Head of caudate nucleus (tissue), 42 donors: ENCODE measurements around the gene ABI3BP.
A peak's percentile ranks its signal among the peaks of the same experiment; 100 is the strongest.

Experiments used
- DNase-seq, 42 donors: peaks; one replicate each; pipeline versions ENCODE4 v3.0.0 to v3.0.0-alpha.2; 2020 to 2021; ENCODE audit warnings: mixed read lengths in 7 of 42
- intact Hi-C: fragments of 100-400 bp; cut with DNase I; formaldehyde crosslinking; loops from one replicate; pipeline ENCODE4 v1.15.0; 2022

ABI3BP gene

DNA sequence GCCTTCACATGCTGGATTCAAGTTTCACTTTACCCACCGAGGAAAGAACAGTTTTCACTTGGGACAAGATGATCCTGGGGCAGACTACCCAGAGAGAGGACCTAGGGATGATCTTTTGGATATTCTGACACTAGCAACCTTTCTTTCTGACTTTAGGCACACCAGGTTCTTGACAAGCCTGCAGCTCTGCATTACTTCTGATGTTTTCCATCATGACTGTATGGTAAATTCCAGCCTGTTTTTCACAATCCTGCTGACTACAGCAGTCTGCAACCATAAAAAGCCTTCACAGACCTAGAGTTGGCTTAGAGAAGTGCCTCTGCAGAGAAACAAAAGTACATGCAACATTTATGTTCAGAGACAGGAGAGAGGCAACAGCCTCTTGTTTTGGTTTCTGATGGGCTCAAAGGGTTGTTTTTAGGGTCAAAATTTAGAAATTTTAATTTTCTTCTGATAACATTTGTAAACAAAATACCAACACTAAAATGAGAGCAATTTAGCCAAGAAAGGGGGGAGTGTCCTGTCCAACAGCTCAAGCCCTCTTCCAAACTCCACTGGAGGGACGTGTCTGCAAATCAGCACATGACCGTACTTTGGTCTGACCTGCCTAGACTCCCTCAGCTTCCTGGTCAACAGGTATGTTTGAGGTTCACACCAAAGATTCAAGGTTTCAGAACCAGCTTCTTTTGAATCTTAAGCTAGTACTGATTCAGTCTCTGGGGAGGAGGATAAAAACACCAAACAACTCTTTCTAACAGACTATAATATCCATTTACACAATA lies 799 bp downstream of the ABI3BP start:
- intact Hi-C loops: no loop called here
- DNase-seq: no peak

DNA sequence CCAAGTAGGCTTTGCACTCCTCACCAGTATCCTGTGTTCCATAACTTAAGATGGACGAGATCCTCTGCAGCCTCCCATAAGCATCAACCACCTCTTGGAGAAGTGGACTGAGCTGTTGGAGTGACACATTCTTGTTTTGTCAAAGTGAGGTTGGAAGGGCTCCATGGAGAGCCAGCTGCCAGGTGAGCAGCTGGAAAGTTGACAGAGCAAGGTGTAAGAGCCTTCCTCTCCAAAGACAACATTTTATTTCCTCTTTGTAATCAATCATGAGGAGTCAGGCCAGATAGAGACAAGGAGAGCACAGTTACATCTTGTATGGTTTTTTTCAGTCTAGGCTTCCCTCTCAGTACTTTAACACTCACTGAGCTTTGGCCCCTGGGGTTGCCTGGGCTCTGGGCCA lies 5.1 kb downstream of the ABI3BP start:
- no peak for DNase-seq
- intact Hi-C loops: no loop called here

DNA sequence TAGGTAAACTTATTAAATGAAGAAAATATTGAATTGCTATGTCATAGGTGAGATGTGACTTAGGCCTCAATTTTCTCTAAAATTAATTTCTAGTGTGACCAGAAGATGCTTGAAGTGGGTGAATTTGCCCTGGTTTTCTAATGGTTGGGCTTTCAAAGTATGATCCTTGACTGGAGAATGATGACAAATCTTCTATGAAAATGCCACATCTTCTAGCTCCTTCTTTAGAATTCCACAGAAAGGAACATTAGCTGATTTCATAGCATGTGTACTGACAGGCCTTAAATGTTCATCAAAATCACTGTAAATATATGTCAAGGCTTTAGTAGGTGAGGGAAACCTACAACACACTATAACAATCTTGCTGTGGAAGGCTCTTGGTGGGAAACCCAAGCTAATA lies 8.9 kb downstream of the ABI3BP start:
- intact Hi-C loops: no loop called here
- DNase-seq: no peak

DNA sequence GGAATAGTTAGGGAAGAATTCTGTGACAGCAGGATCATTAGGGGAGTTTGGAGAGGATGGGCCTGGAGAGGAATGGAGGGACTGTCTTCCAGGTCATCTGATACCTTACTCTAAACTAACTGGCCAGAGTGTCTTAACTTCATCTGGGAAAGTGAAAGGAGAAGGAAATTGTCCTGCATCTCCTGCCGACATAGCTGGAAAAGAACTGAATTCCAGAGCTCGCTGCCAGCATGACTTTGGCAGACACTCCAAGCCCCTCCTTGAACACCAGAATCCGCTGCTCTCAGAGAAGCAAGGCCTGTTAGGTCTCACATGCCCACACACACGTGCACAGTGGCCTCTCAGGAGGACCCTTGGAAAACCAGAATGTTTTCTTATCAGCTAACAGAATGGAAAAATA lies 10.5 kb downstream of the ABI3BP start:
- intact Hi-C loops: no loop called here
- peak in 23 of 42 donors; percentile 3 to 52 (median 16) for DNase-seq

DNA sequence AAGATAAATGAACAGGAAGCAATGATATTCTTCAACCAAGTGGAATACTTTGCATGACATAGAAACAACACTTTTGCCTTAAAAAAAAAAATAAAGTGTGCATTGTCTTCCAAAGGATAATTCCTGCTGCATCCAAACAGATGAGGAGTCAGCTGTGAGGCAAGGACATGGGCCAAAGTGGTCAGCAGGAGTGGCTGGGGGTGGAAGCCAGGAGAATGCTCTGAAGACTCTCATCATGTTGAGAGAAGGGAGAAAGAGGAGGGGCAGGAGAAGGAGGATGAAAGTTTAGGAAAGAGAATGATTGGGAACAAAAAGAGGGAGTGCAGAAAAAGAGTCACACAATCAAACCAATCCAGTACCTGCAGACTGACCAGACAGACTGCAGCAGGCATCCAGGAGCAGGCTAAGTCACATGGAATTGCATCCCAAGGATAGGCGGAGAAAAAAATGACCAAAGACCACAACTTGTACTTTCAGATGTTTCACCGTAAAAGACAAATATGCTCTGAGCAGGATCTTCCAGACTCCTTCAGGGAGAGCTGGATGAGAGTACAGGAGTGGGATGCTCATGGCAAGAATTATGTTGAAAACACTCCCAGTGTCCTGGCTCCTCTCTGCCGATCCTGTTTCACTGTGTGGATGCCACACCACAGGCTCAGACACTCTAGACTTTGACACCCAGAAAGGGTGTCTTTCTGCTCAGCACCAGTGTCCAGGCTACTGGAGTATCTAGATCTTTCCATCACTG lies 11.9 kb downstream of the ABI3BP start:
- intact Hi-C loops: no loop called here
- DNase-seq: no peak

DNA sequence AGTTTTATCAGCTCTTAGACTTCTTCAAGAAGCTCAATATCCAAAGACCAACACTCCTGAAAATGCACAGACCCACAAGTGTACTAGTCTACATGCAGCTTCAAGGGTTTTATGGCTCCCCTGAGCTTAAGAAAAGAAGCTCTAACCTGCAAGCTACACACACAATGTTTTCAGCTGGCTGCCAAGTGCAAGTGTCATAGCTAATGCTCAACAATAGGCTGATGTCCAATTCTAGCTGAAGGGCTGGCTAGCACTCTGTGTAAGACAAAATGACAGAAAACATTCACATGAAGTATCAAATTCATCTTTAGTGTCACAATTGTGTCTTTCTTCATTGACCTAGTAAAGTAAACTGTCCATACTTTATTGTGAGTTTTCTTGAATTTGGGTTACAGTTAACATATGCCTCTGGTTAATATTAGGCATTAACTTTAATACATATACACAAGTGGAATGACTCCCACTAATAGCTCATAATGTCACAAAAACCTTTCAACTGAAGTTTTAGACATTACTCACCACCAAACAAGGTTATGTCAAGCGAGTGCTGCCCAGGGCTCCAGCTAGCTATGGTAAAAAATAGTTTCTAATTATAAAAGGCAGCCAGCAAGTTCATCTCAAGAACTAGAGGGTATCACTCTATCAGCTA lies 15.1 kb downstream of the ABI3BP start:
- no peak for DNase-seq
- intact Hi-C loops: no loop called here

DNA sequence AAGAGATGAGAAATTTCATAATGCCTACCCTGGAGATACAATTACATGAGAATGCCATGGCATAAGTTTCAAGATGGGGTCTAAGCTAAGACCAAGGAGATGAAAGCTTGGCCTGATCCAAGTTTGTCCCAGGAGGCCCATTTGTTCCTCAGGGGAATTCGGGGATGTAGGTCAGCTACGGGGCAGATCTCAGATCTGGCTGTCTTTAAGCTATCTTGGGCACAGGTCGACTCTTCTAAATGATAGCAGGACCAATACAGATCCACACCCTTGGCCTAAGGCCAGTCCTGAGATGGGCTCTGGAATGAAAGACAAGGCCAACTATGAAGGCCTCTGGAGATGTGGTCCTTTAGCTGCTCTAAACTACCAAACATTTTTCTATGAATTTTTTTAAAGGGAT lies 16.6 kb downstream of the ABI3BP start:
- no peak for DNase-seq
- intact Hi-C loops: no loop called here

DNA sequence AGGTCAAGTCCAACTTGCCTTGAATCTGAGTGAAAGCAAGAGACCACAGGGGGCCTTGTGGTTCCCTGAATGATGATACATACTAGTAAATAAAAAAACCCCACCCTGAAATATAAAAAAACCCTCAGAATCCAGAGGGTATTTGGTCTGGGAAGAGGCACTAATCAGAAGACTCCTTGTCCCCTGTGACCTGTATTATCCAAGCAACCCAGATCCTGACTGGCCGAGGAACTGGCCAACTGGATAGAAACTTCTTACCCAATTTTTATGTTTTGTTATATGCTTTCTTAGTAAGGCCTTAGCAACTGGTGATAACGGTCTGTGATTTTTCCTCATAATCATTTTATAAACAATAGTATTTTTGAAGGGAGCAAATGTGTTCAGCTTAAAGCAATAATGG lies 17.5 kb downstream of the ABI3BP start:
- intact Hi-C loops: no loop called here
- no peak for DNase-seq

DNA sequence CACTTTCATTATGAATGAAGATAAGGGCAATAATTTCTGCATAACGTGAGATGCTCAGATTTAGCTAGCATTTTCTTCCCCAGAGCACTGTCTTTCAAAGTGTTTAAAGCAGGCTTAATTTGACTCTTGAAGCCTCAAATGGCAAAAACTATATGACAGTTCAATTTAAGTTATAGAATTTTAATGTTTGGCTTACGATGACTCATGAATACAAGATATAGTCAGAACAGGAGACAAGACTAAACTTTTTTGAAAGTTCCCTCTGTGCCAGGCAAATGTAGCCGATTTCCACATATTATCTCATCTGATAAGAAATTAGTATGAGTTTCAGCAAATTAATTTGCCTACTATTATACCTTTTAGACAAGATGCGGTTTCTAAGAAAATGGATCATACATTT lies 19.6 kb downstream of the ABI3BP start:
- DNase-seq: no peak
- intact Hi-C loops: no loop called here

DNA sequence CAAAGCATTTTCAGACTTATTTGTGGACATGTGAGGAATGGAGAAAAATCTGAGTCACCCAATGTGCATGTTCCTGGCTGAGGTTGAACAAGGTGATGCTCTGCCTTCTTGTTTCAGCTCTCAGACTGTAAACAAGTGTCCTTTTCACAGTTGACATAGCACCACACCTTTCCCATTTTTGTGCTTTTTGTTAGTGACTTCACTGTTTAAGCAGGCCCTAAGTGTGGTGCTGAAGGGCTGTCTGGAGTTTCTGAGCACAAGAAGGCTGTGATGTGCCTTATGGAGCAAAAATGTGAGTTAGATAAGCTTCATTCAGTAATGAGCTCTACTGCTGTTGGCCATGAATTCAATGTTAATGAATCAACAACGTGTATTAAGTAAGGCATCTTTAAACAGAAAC lies 20.4 kb downstream of the ABI3BP start:
- no peak for DNase-seq
- intact Hi-C loops: no loop called here

DNA sequence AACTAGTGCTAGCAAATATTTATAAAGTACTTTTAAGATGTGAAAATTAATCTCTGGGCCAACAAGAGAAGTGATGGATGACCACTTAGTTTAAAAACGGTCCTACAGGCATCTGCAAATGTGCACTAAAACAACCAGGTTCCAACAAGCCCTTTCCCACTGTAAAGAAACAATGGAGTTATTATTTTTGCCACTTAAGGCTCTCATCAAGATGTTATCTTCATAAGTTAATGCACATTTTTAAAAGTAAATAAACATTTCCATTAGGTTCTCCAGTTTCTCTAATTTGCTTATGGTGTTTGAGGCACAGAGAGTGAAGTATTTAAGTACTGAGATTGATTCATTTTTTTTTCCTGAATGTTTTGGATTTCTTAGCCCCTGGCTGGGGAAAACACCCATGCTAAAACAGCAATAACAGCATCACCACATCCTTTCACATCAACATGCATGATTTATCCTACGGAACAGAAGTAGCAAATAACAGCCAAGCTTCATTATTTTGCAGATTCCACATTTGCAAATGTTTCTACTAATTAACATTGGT lies 20.8 kb downstream of the ABI3BP start:
- no peak for DNase-seq
- intact Hi-C loops: no loop called here

DNA sequence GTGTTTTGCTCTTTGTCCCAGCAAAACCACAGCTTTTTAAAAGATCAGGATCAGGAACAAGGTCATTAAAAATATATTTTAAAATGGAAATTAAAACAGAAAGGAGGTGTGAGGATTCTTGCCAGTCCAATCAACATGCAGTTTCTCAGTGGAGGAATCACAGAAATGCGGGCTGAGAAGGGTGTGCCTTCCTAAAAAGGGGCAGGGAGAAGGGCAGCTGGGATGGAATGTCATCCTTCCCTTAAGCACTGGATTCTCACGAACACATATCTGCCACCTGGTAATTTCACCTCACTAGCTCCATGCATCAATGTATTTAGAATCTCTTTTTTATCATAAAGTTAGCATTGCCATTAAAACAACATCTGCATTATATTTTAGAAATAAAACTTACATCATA lies 21.4 kb downstream of the ABI3BP start:
- DNase-seq: no peak
- intact Hi-C loops: no loop called here

DNA sequence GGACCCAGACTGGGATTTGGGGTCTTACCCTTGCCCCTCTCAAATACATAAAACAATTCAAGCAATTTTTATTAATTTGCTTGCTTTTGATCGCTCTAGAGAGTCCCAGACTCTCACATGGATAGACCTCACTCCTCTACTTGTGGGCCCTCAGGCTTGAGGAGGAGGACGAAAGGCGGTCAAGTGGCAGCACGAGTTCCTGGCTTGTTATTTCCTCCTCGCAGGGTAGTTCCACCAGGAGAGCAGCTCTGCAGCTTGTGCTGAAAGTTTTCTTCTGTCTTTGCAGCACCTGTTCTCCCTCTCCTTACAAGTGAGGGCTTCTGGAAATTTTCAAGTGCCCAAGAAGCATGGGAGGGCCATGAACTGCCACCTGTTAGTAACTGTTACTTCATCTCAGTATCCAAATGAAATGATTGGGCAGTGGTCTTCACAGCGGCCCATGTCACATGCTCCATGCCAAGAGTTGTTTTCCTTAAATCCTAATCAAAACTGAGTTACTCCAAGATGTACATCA lies 22.7 kb downstream of the ABI3BP start:
- intact Hi-C loops: no loop called here
- no peak for DNase-seq

DNA sequence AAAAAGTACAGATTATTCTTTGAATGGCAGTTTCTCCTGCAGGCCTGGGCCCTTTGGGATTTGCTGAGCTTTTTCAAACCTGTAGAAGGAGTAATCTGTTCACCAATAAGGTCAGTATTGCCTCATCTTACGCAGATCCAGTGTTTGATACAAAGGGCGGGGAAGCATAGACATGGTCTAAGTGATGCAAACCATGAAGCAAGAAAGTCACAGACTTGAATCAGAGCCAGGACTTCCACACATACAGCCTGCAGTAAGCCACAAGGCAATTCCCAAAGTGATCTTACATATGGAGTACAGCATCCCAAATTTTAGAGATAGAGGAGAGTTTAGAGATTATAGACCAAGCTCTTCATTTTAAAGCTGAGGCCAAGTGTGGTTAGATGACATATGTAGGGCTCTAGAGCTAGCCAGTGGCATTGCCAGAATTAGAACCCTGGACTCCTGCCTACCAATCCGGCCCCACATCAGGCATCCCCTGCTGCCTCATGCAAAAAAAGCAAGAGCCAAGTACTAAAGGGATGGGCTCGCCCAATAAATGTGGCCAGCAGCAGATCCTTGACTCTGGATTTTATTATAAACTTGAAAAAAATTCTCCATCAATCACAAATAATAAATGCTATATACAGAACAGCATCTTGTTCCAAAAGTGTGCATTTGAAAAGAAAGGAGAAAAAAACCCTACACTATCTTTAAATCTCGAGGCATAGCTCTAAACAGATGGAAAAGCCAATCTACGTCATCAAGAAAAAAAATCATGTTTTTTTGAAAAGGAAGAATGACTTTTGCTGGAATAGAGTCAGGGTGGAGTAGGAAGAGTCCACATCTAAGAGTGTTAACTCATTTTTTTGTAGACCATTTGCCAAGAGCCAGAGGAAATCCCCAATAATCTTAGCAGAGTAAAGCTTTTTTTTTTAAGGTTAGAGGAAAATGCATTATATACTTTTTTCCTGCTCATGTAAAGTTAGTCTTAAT lies 24.0 kb downstream of the ABI3BP start:
- intact Hi-C loops: no loop called here
- DNase-seq: no peak

DNA sequence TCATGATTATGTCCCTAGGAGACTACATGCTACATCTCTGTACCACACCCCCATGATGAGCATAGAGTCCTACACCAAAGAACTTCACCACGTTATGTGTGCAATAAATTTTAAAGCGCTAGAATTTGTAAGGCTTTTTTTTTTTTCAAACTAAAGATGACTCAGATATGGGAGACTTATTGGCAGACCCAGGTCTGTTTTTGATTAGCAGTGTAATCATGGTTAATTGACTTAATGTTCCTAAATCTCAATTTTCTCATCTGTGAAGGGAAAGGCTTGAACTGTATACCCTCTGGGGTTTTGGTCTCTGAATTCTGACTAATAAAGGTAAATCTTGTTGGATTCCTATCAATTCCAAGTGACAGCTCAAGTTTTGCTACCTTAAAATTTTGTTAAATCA lies 26.4 kb downstream of the ABI3BP start:
- intact Hi-C loops: no loop called here
- DNase-seq: no peak

DNA sequence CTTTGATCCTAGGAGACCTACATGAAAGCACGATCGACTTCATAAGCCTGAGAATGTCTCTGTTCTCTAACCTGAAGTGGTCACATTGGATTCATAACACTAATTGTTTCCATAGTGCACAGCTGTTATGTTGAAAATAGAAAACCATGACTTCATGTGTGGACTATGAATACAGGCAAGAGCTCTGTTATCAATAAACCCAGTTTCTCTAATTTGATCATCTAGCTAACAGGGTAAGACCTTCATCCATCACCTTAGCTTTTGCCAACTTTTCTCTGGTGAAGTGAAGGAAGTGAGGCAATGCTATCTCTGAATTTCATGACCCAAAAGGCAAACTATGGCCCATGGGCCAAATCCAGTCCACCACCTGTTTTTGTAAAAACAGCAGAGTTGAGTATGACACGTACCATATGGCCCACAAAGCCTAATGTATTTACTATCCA lies 27.2 kb downstream of the ABI3BP start:
- no peak for DNase-seq
- intact Hi-C loops: no loop called here

DNA sequence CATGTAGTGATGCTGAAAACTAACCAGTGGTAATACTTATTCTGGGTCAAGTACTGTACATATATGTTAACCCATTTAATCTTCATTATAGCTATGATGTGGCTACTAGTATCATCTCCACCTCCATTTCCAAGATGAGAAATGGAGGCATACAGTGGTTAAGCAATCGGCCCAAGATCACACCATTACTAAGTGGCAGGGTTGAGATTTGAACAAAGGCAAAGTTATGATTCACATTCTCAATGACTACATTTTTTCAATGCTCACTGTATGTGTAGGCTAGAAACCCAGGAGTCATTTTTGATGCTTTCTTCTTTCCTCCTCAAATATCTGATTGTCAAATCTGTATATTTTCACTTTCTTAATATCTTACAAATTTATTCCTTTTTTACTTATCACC lies 30.2 kb downstream of the ABI3BP start:
- DNase-seq: no peak
- intact Hi-C loops: no loop called here

DNA sequence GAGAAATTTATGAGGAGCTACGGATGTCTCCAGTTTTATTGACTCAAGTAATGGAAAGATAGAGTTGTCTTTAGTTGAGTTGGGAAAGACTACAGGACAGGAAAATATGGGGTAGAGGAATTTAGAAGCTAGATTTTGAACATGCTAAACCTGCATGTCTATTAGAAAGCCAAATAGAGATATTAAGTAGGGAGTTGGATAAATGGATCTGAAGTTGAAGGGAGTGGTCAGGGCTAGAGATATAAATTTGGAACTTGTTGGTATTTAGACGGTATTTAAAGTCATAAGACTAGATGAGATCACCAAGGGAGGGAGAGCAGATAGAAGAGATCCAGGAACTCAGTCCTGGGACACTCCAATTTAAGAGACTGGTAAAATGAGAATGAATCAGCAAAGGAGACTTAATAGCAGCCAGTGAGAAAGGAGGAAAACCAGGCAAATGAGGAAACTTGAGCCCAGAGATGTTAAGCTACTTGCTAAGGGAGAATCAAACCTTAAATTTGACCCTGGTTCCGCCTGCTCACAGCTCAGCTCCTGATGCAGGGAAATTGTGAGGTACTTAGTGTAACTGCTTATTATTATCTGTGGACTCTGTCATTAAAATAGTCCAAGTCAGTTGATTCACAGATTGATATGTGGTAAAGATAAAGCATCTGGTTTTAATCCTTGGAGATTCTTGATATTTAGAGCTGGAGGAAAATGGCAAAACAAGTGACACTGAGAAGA lies 35.8 kb downstream of the ABI3BP start:
- DNase-seq: no peak
- intact Hi-C loops: no loop called here
